Ishikawa (cell line): Measurements from ENCODE around the gene BTBD9.

Experiments used
- CEBPB ChIP-seq: IDR thresholded peaks from 2 replicates; pipeline ENCODE4 v1.6.1; 2012
- CREB1 ChIP-seq: IDR thresholded peaks from 2 replicates; pipeline ENCODE4 v1.6.1; 2012; ENCODE audit warnings: low read depth
- EP300 ChIP-seq: IDR thresholded peaks from 2 replicates; pipeline ENCODE4 v1.6.1; 2012; ENCODE audit warnings: borderline replicate concordance
- FOXM1 ChIP-seq: IDR thresholded peaks from 2 replicates; pipeline ENCODE4 v1.6.1; 2012; ENCODE audit warnings: low read depth, borderline replicate concordance
- NFIC ChIP-seq: IDR thresholded peaks from 2 replicates; pipeline ENCODE4 v1.6.1; 2012
- RAD21 ChIP-seq: IDR thresholded peaks from 2 replicates; pipeline ENCODE4 v1.6.1; 2012; ENCODE audit warnings: low read depth
- TAF1 ChIP-seq: IDR thresholded peaks from 2 replicates; pipeline ENCODE4 v1.6.1; 2012; ENCODE audit warnings: low read depth, mild to moderate bottlenecking
- YY1 ChIP-seq: IDR thresholded peaks from 2 replicates; pipeline ENCODE4 v1.6.1; 2012; ENCODE audit warnings: low read depth

DNA sequence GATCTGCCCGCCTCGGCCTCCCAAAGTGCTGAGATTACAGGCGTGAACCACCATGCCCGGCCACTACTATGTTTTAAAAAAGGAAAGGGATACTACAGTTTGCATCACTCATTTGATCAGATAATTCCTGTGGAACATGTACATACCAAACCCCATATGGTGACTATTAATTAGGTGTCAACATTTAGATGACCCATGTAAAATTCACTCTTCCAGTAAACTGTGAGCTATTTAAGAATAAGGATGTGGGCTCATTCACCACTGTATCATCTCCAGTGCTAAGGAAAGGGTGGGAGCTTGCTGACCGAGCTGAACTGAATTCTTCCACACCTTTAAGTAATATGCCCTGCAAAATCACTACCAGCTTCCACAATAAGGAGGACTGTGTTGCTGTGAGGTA is 127.5 kb downstream of the BTBD9 start:
- no peak for TF ChIP-seq NFIC
- TF ChIP-seq FOXM1 = no peak
- TF ChIP-seq TAF1 = no peak
- TF ChIP-seq YY1 = no peak
- no peak for TF ChIP-seq CREB1
- TF ChIP-seq EP300 = no peak
- no peak for TF ChIP-seq RAD21
- no peak for TF ChIP-seq CEBPB
